ENCODE results near the gene AQP3. TPM values are rescaled to one million over a fixed set of nuclear protein-coding genes. Genes with fewer than 3 reads are reported as not detected.

Gene AQP3
- total RNA-seq, 1 donor, result 0.72 TPM

- H3K79me2 ChIP-seq (ENCODE audit: insufficient read depth, low read length), result no peaks in the 10 kb centered on the region
- peaks cover 30% of the 10 kb centered on the region for H3K27me3 ChIP-seq (ENCODE audit: insufficient read depth, low read length)
- H4K20me1 ChIP-seq (ENCODE audit: insufficient read depth, low read length), result no peaks in the 10 kb centered on the region
- no peak overlapping the region for H3K4me2 ChIP-seq (ENCODE audit: insufficient read depth, low read length)
- no peak overlapping the region for H2AFZ ChIP-seq (ENCODE audit: low read length)
- DNase-seq (ENCODE audit: insufficient read length, low spot score, missing footprints), result no peak
- H3K36me3 ChIP-seq (ENCODE audit: insufficient read depth, low read length), result no peaks in the 10 kb centered on the region
- TF ChIP-seq, protein P1, sequence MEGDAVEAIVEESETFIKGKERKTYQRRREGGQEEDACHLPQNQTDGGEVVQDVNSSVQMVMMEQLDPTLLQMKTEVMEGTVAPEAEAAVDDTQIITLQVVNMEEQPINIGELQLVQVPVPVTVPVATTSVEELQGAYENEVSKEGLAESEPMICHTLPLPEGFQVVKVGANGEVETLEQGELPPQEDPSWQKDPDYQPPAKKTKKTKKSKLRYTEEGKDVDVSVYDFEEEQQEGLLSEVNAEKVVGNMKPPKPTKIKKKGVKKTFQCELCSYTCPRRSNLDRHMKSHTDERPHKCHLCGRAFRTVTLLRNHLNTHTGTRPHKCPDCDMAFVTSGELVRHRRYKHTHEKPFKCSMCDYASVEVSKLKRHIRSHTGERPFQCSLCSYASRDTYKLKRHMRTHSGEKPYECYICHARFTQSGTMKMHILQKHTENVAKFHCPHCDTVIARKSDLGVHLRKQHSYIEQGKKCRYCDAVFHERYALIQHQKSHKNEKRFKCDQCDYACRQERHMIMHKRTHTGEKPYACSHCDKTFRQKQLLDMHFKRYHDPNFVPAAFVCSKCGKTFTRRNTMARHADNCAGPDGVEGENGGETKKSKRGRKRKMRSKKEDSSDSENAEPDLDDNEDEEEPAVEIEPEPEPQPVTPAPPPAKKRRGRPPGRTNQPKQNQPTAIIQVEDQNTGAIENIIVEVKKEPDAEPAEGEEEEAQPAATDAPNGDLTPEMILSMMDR (IDR thresholded peaks at IDR 0.05; ENCODE audit: extremely low read depth, low read depth, low read length), result no peak
- H3K4me3 ChIP-seq (ENCODE audit: insufficient read depth, low read length), result no peak overlapping the region
- H3K27ac ChIP-seq (ENCODE audit: low read depth, low read length), result no peak overlapping the region
- H3K9me3 ChIP-seq (ENCODE audit: low read depth, low read length), result no peaks in the 10 kb centered on the region
- H3K4me1 ChIP-seq (ENCODE audit: insufficient read depth, low read length), result no peaks in the 10 kb centered on the region
Measured at GRCh38 chr9:33434317-33435105, 12.9 kb downstream of the AQP3 start.

GRCh38 chr9:33433871-33434270, 13.5 kb downstream of the AQP3 start:
- Histone ChIP-seq H3K4me1 (ENCODE audit: insufficient read depth, low read length) (no peaks in the 10 kb centered on the region), H3K4me2 (ENCODE audit: insufficient read depth, low read length) (no peak overlapping the region), H3K79me2 (ENCODE audit: insufficient read depth, low read length) (no peaks in the 10 kb centered on the region), H3K9me3 (ENCODE audit: low read depth, low read length) (no peaks in the 10 kb centered on the region), H3K27me3 (ENCODE audit: insufficient read depth, low read length) (peaks cover 25% of the 10 kb centered on the region), H2AFZ (ENCODE audit: low read length) (no peak overlapping the region), H3K4me3 (ENCODE audit: insufficient read depth, low read length) (no peak overlapping the region), H3K36me3 (ENCODE audit: insufficient read depth, low read length) (no peaks in the 10 kb centered on the region), H4K20me1 (ENCODE audit: insufficient read depth, low read length) (no peaks in the 10 kb centered on the region), H3K27ac (ENCODE audit: low read depth, low read length) (no peak overlapping the region)
- TF ChIP-seq, protein P1 (IDR thresholded peaks at IDR 0.05; ENCODE audit: extremely low read depth, low read depth, low read length), result no peak
- no peak for DNase-seq (ENCODE audit: insufficient read length, low spot score, missing footprints)

DNA sequence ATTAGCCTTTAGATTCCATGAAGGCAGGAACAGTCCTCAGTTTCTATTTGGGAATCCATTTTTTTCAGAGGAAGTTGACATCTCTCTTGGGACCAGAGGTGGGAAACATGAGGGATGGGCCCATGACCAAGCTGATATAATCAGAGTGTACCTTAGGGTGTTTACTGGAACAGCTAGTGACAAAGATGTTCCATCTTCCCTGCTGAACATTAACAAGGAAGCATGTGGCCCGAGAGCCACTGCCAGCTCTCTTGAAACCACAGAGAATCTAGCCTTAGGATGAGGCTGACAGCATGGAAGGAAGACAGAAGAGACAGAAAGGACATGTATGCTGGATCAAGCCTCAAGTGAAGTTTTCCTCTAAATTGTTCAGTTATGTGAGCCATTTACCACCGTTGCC, 16.0 kb downstream of the AQP3 start:
- no peak for DNase-seq (ENCODE audit: insufficient read length, low spot score, missing footprints)
- Histone ChIP-seq H4K20me1 (ENCODE audit: insufficient read depth, low read length) (no peaks in the 10 kb centered on the region), H3K4me2 (ENCODE audit: insufficient read depth, low read length) (no peak overlapping the region), H3K27me3 (ENCODE audit: insufficient read depth, low read length) (peaks cover 21% of the 10 kb centered on the region), H3K4me3 (ENCODE audit: insufficient read depth, low read length) (no peak overlapping the region), H3K79me2 (ENCODE audit: insufficient read depth, low read length) (no peaks in the 10 kb centered on the region), H3K27ac (ENCODE audit: low read depth, low read length) (no peak overlapping the region), H2AFZ (ENCODE audit: low read length) (no peak overlapping the region), H3K4me1 (ENCODE audit: insufficient read depth, low read length) (no peaks in the 10 kb centered on the region), H3K9me3 (ENCODE audit: low read depth, low read length) (no peaks in the 10 kb centered on the region), H3K36me3 (ENCODE audit: insufficient read depth, low read length) (no peaks in the 10 kb centered on the region)
- TF ChIP-seq, protein P1 (IDR thresholded peaks at IDR 0.05; ENCODE audit: extremely low read depth, low read depth, low read length), result no peak

DNA sequence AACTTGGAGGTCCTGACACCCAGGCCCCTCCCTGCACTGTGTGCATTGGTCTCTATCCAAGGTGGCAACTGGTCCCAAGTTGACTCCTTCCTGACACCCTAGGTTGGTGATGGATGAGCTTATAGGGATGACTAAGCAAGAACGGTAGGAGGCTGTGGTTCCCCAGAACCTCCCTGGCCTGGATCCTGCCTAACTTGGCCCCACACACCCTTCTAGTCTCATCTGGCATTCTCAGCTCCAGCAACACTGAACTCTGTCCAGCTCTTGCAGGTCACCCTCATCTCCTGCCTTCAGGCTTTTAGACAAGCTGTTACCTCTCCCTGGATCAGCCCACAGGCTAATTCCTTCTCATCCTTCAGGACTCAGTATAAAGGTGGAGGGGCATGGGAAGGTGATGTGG, 16.5 kb downstream of the AQP3 start:
- H4K20me1 ChIP-seq (ENCODE audit: insufficient read depth, low read length), result no peaks in the 10 kb centered on the region
- H3K27me3 ChIP-seq (ENCODE audit: insufficient read depth, low read length), result peaks cover 17% of the 10 kb centered on the region
- DNase-seq (ENCODE audit: insufficient read length, low spot score, missing footprints), result peak; percentile 65

More for the DNA sequence above, 16.5 kb downstream of the AQP3 start:
- TF ChIP-seq, protein P1 (IDR thresholded peaks at IDR 0.05; ENCODE audit: extremely low read depth, low read depth, low read length), result no peak
- H3K79me2 ChIP-seq (ENCODE audit: insufficient read depth, low read length), result no peaks in the 10 kb centered on the region
- no peak overlapping the region for H3K4me2 ChIP-seq (ENCODE audit: insufficient read depth, low read length)
- no peaks in the 10 kb centered on the region for H3K9me3 ChIP-seq (ENCODE audit: low read depth, low read length)
- no peak overlapping the region for H2AFZ ChIP-seq (ENCODE audit: low read length)
- H3K4me1 ChIP-seq (ENCODE audit: insufficient read depth, low read length), result no peaks in the 10 kb centered on the region
- H3K27ac ChIP-seq (ENCODE audit: low read depth, low read length), result no peak overlapping the region
- H3K4me3 ChIP-seq (ENCODE audit: insufficient read depth, low read length), result no peak overlapping the region
- no peaks in the 10 kb centered on the region for H3K36me3 ChIP-seq (ENCODE audit: insufficient read depth, low read length)

Data from osteoblast (primary cell).